Uterus (tissue), 4 donors: ENCODE data around the gene CES3. TPM values are rescaled to one million over a fixed set of nuclear protein-coding genes. Genes with fewer than 3 reads are reported as not detected.

Source experiments
- DNase-seq, 2 donors: peaks; one replicate each; pipeline ENCODE4 v3.0.0-alpha.2; 2019 to 2020
- H3K27ac ChIP-seq, 2 donors: fragments of 200-600 bp; sonication (generic); 1 replicate in 1 of 2; 2 replicates in 1 of 2; pipeline ENCODE4 v1.5.1; 2016 to 2018
- H3K27me3 ChIP-seq, 2 donors: fragments of 200-600 bp; sonication (generic); one replicate each; pipeline ENCODE4 v1.5.1; 2018 to 2019; ENCODE audit warnings: control low read depth in 1 of 2
- H3K36me3 ChIP-seq, 2 donors: fragments of 200-600 bp; sonication (generic); one replicate each; pipeline ENCODE4 v1.5.1; 2019; ENCODE audit warnings: control low read depth in 1 of 2
- H3K4me1 ChIP-seq, 2 donors: fragments of 200-600 bp; sonication (generic); one replicate each; pipeline ENCODE4 v1.5.1; 2018 to 2019; ENCODE audit warnings: control low read depth in 1 of 2
- H3K4me3 ChIP-seq, 2 donors: fragments of 200-600 bp; sonication (generic); 1 replicate in 1 of 2; 2 replicates in 1 of 2; pipeline ENCODE4 v1.5.1; 2018 to 2019; ENCODE audit warnings: mild to moderate bottlenecking in 1 of 2
- H3K9me3 ChIP-seq, 2 donors: fragments of 200-600 bp; sonication (generic); one replicate each; pipeline ENCODE4 v1.5.1; 2019; ENCODE audit warnings: control low read depth in 1 of 2
- POLR2A ChIP-seq, 2 donors: fragments of 450-650 bp; IDR thresholded peaks; one replicate each; pipeline ENCODE4 v1.6.1; 2016; ENCODE audit warnings: antibody characterized with exemption in 2 of 2, mild to moderate bottlenecking in 1 of 2, moderate library complexity in 1 of 2
- intact Hi-C: fragments of 100-400 bp; cut with DNase I; formaldehyde crosslinking; loops from one replicate; pipeline ENCODE4 v1.15.1; 2023; ENCODE audit warnings: low total_unique reads
- total RNA-seq, 4 donors: library from RNA; depleted of rRNA in 3 of 4; stranded (reverse); fragments of >200 nt in 3 of 4; gene quantifications; one replicate each; pipeline versions ENCODE4 v1.1.0 to v1.2.4, GENCODE V29; 2014 to 2023
- TF ChIP-seq, protein P1 (sequence below), 4 experiments: fragments of 200-600 bp in 2 of 4; fragments of 450-650 bp in 2 of 4; sonication (generic) in 2 of 4; IDR thresholded peaks; one replicate each; pipeline ENCODE4 v1.5.1; 2016 to 2019; ENCODE audit warnings: antibody characterized with exemption in 4 of 4, mild to moderate bottlenecking in 2 of 4, moderate library complexity in 1 of 4
- donor health status: DM: yes; HTN: yes; CAD: no.

Gene CES3
- total RNA-seq, 4 donors from 2014 or later: 0.51 to 2.8 (median 0.86) TPM

DNA sequence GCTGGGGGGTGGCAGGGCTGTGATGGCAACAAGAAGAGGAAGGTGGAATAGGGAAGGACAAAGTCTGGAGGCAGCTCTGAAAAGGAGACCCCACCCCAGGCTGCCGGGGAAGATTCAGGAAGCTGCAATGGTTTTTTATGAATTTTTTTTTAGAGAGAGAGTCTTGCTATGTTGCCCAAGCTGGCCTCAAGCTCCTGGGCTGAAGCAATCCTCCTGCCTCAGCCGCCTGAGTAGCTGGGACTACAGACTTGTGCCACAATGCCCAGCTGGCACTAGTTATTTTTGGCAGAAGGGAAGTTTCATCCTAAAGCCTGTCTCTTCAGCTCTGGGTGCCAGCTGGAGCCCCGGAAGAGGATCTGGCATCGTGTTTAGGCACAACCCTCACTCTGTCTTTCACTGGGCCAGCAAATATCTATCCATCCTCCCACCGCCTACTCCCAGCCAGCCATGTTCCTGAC, 1.3 kb upstream of the CES3 start:
- Histone ChIP-seq H3K9me3 (no peaks in the 10 kb centered on the region), H3K4me1 (no peaks in the 10 kb centered on the region), H3K27me3 (no peaks in the 10 kb centered on the region), H3K4me3 (no peak overlapping the region), H3K27ac (no peak overlapping the region), H3K36me3 (no peaks in the 10 kb centered on the region)
- TF ChIP-seq, protein P1, sequence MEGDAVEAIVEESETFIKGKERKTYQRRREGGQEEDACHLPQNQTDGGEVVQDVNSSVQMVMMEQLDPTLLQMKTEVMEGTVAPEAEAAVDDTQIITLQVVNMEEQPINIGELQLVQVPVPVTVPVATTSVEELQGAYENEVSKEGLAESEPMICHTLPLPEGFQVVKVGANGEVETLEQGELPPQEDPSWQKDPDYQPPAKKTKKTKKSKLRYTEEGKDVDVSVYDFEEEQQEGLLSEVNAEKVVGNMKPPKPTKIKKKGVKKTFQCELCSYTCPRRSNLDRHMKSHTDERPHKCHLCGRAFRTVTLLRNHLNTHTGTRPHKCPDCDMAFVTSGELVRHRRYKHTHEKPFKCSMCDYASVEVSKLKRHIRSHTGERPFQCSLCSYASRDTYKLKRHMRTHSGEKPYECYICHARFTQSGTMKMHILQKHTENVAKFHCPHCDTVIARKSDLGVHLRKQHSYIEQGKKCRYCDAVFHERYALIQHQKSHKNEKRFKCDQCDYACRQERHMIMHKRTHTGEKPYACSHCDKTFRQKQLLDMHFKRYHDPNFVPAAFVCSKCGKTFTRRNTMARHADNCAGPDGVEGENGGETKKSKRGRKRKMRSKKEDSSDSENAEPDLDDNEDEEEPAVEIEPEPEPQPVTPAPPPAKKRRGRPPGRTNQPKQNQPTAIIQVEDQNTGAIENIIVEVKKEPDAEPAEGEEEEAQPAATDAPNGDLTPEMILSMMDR (IDR thresholded peaks at IDR 0.05): no peak
- no peak for TF ChIP-seq POLR2A (IDR thresholded peaks at IDR 0.05)
- DNase-seq: no peak
- intact Hi-C loops: no loop called here

DNA sequence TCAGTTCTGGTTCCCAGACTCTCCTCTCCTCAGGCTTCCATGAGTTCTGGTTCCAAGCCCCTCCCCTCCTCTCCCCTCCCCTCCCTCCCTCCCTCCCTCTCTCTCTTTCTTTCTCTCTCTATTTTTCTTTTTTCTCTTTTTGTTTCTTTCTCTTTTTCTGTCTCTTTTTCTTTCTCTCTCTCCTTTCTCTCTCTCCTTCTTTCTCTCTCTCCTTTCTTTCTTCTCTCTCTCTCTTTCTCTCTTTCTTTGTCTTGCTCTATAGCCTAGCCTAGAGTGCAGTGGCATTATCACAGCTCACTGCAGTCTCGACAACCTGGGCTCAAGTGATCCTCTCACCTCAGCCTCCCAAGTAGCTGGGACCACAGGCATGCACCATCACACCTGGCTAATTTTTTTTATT, 796 bp upstream of the CES3 start:
- H3K27me3 ChIP-seq: no peaks in the 10 kb centered on the region
- no peaks in the 10 kb centered on the region for H3K4me1 ChIP-seq
- TF ChIP-seq, protein P1 (IDR thresholded peaks at IDR 0.05): no peak
- no peak for TF ChIP-seq POLR2A (IDR thresholded peaks at IDR 0.05)
- no peaks in the 10 kb centered on the region for H3K36me3 ChIP-seq
- H3K27ac ChIP-seq: no peak overlapping the region
- no peaks in the 10 kb centered on the region for H3K9me3 ChIP-seq
- intact Hi-C loops: no loop called here
- no peak for DNase-seq
- H3K4me3 ChIP-seq: no peak overlapping the region

DNA sequence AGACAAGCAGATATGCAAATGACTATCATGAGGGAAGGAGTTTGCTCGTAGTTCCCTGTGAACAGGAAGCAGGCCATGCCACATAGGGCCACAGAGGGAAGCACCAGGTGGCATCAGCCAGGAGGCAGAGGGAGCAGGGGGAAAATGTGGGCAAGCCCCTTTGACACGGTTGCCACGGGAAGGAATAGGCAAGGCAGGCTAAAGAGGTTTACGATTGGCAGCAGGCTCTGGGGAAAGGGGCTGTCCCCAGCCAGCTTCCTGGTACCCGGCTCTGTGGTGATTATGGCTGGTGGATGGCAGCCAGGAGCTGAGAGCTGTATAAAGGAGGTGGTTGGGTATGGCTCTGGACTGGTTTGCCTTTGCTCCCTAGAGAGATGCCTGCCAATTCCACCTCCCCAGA, 848 bp downstream of the CES3 start:
- intact Hi-C loops: no loop called here
- Histone ChIP-seq H3K36me3 (no peaks in the 10 kb centered on the region), H3K9me3 (no peaks in the 10 kb centered on the region), H3K4me1 (no peaks in the 10 kb centered on the region), H3K4me3 (no peak overlapping the region), H3K27me3 (no peaks in the 10 kb centered on the region), H3K27ac (no peak overlapping the region)
- no peak for DNase-seq
- TF ChIP-seq, protein P1 (IDR thresholded peaks at IDR 0.05): no peak
- TF ChIP-seq POLR2A (IDR thresholded peaks at IDR 0.05): no peak

- TF ChIP-seq, protein P1 (IDR thresholded peaks at IDR 0.05): no peak
- TF ChIP-seq POLR2A (IDR thresholded peaks at IDR 0.05): no peak
- H3K27ac ChIP-seq: no peak overlapping the region
- H3K27me3 ChIP-seq: no peaks in the 10 kb centered on the region
- H3K9me3 ChIP-seq: no peaks in the 10 kb centered on the region
- no peak for DNase-seq
- no peak overlapping the region for H3K4me3 ChIP-seq
- no peaks in the 10 kb centered on the region for H3K36me3 ChIP-seq
- no peaks in the 10 kb centered on the region for H3K4me1 ChIP-seq
- intact Hi-C loops: no loop called here
Measured at GRCh38 chr16:66964049-66964448, 3.0 kb downstream of the CES3 start.

- Histone ChIP-seq H3K4me3 (no peak overlapping the region), H3K27me3 (no peaks in the 10 kb centered on the region), H3K4me1 (no peaks in the 10 kb centered on the region), H3K27ac (no peak overlapping the region), H3K36me3 (no peaks in the 10 kb centered on the region), H3K9me3 (no peaks in the 10 kb centered on the region)
- intact Hi-C loops: no loop called here
- no peak for DNase-seq
- TF ChIP-seq, protein P1 (IDR thresholded peaks at IDR 0.05): no peak
- no peak for TF ChIP-seq POLR2A (IDR thresholded peaks at IDR 0.05)
Measured at GRCh38 chr16:66968847-66969246, 7.8 kb downstream of the CES3 start.
